Measurements from ENCODE around the gene PICK1. TPM values are rescaled to one million over a fixed set of nuclear protein-coding genes. Genes with fewer than 3 reads are reported as not detected.
"Not testable (repeated sequence)": the region's sequence is repeated elsewhere in the genome, so short reads cannot be mapped to it uniquely, and the experiment has no call there.

PICK1 gene
- total RNA-seq, 1 donor from 2014 or later: 74.3 TPM

GRCh38 chr22:38034278-38034882 is 22.8 kb upstream of the PICK1 start:
- no peaks in the 10 kb centered on the region for H3K27me3 Mint-ChIP-seq (ENCODE audit: low read depth)
- no peaks in the 10 kb centered on the region for H3K36me3 Mint-ChIP-seq
- no peaks in the 10 kb centered on the region for H3K9me3 Mint-ChIP-seq
- peaks cover 17% of the 10 kb centered on the region for H3K4me1 Mint-ChIP-seq
- H3K4me3 Mint-ChIP-seq: no peak overlapping the region
- peak overlapping the region; percentile 77 for H3K27ac Mint-ChIP-seq
- TF ChIP-seq, protein P1, sequence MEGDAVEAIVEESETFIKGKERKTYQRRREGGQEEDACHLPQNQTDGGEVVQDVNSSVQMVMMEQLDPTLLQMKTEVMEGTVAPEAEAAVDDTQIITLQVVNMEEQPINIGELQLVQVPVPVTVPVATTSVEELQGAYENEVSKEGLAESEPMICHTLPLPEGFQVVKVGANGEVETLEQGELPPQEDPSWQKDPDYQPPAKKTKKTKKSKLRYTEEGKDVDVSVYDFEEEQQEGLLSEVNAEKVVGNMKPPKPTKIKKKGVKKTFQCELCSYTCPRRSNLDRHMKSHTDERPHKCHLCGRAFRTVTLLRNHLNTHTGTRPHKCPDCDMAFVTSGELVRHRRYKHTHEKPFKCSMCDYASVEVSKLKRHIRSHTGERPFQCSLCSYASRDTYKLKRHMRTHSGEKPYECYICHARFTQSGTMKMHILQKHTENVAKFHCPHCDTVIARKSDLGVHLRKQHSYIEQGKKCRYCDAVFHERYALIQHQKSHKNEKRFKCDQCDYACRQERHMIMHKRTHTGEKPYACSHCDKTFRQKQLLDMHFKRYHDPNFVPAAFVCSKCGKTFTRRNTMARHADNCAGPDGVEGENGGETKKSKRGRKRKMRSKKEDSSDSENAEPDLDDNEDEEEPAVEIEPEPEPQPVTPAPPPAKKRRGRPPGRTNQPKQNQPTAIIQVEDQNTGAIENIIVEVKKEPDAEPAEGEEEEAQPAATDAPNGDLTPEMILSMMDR (IDR thresholded peaks at IDR 0.05; ENCODE audit: unreplicated experiment): no peak
- DNase-seq (ENCODE audit: low spot score in 2 of 2, unreplicated experiment in 2 of 2): no peak

GRCh38 chr22:38034884-38035529 is 22.2 kb upstream of the PICK1 start:
- DNase-seq (ENCODE audit: low spot score in 2 of 2, unreplicated experiment in 2 of 2): no peak
- H3K27ac Mint-ChIP-seq: no peak overlapping the region
- peaks cover 17% of the 10 kb centered on the region for H3K4me1 Mint-ChIP-seq

DNA sequence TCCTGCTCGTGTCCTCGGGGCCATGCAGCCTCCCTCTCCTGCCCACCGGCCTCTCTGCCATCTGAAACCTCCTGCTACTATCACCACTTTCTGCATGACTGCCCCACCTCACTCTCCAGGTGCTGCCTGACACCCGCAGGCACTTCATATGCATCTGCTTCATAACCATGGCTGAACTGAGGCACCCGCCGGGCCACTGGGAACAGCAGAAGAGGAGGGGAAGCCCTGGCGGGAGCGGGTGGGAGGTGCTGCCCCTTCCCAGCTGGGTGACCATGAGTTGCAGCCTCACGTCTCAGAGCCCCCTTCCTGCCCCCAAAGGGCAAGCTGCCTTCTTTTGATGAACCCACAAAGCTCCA is 21.7 kb upstream of the PICK1 start:
- DNase-seq (ENCODE audit: low spot score in 2 of 2, unreplicated experiment in 2 of 2): no peak
- TF ChIP-seq, protein P1 (IDR thresholded peaks at IDR 0.05; ENCODE audit: unreplicated experiment): no peak
- no peak overlapping the region for H3K27ac Mint-ChIP-seq
- H3K9me3 Mint-ChIP-seq: no peaks in the 10 kb centered on the region
- no peaks in the 10 kb centered on the region for H3K27me3 Mint-ChIP-seq (ENCODE audit: low read depth)
- peaks cover 17% of the 10 kb centered on the region for H3K4me1 Mint-ChIP-seq
- H3K36me3 Mint-ChIP-seq: no peaks in the 10 kb centered on the region
- H3K4me3 Mint-ChIP-seq: no peak overlapping the region

More at GRCh38 chr22:38034884-38035529, 22.2 kb upstream of the PICK1 start:
- Mint-ChIP-seq H3K4me3 (no peak overlapping the region), H3K36me3 (no peaks in the 10 kb centered on the region), H3K9me3 (no peaks in the 10 kb centered on the region), H3K27me3 (ENCODE audit: low read depth) (no peaks in the 10 kb centered on the region)
- TF ChIP-seq, protein P1 (IDR thresholded peaks at IDR 0.05; ENCODE audit: unreplicated experiment): no peak

DNA sequence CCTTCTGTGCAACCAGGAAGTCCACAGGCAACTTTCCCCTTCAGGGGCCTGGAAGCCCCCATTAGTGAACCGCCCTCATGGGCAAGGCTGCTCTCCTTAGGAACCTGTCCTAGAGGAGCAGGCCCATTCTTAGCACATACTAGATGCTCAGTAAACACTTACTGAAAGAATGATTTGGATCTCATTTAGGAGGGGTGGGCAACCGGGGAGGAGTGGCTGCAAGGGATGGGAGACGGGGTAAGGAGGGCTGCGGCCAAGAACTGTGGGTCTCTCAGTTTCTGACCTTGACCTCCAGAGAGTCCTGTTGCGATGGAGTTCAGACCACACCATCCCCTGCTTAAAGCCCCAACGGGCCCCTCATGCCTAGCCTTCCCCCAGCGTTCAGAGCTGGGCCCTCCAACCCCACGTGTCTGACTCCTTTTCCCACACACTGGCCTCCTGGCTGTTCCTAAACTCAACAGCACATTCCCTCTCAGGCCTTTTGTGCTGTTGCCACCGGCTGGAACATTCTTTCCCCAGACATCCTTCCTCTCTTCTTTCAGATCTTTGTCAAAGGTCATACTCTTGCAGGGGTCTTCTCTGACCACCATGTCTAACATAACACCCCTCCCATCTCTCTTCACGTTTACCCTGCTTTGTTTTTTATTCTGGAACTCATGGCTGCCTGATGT is 20.7 kb upstream of the PICK1 start:
- Mint-ChIP-seq H3K27me3 (ENCODE audit: low read depth) (no peaks in the 10 kb centered on the region), H3K9me3 (no peaks in the 10 kb centered on the region), H3K36me3 (no peaks in the 10 kb centered on the region), H3K27ac (no peak overlapping the region), H3K4me1 (peaks cover 14% of the 10 kb centered on the region), H3K4me3 (no peak overlapping the region)
- TF ChIP-seq, protein P1 (IDR thresholded peaks at IDR 0.05; ENCODE audit: unreplicated experiment): no peak
- no peak for DNase-seq (ENCODE audit: low spot score in 2 of 2, unreplicated experiment in 2 of 2)

- H3K9me3 Mint-ChIP-seq; H3K4me3 Mint-ChIP-seq; H3K27me3 Mint-ChIP-seq (ENCODE audit: low read depth); DNase-seq (ENCODE audit: low spot score in 2 of 2, unreplicated experiment in 2 of 2); H3K27ac Mint-ChIP-seq; H3K36me3 Mint-ChIP-seq: not testable (repeated sequence)
- peaks cover 14% of the 10 kb centered on the region for H3K4me1 Mint-ChIP-seq
These were observed 19.6 kb upstream of the PICK1 start for GRCh38 chr22:38037367-38038150.

All from mesothelial cell of epicardium (in vitro differentiated cells).